Measurements from ENCODE around the gene CNOT10. TPM values are rescaled to one million over a fixed set of nuclear protein-coding genes. Genes with fewer than 3 reads are reported as not detected.

The CNOT10 gene
- polyA plus RNA-seq, 1 donor (not counting 4 experiments of a cell fraction or from before 2014, with no cell fraction given) = 24.2 TPM

DNA sequence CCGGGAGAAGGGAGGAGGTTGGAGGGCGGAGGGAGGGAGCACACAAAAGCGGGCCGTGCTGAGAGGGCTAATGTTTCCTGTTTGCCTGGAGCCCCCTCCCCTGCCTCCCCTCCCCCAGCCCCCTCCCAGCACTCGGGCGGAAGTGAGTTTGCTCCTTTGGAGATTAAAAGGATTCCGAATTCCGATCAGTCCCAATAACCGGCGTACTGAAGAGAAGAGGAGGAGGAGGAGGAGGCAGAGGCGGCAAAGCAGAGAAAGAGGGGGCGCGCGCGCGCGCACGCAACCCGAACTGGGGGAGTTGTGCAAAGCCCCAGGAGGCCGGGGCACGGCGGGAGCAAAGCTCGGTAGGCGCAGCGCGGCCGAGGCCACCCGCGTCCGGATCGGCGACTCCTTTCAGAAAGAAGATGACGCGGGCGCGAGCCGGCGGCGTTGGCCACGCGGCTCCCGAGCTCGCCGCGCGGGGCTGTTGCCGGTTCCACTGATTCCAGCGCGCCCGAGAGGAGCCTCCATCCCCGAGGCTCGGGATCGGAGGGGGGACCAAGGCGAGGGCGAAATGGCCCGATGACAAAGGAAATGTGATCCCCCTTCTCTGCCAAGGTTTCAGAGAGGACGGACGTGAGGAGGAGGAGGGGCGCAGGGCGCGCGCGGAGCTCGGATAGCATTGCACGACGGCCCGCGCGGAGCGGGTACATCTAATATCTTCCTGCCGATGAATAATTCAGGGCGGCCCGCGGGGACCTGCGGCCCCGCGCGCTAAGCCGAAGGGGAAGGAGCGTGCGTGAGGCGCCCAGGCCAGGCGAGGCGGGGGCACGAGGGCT is 131.7 kb downstream of the CNOT10 start:
- Histone ChIP-seq H2AFZ (ENCODE audit: control insufficient read depth, low read length) (no peak overlapping the region), H4K20me1 (ENCODE audit: control insufficient read depth, extremely low read depth, insufficient read depth, low read length) (no peaks in the 10 kb centered on the region), H3K9ac (ENCODE audit: control insufficient read depth, extremely low read depth, insufficient read depth, low read length) (no peak overlapping the region), H3K4me2 (ENCODE audit: control insufficient read depth, extremely low read depth, insufficient read depth, low read depth, low read length) (peak overlapping the region; percentile 56), H3K4me3 (ENCODE audit: control insufficient read depth in 2 of 3, extremely low read depth in 1 of 3, insufficient read depth in 2 of 3, low read depth in 1 of 3, low read length in 3 of 3) (peak overlapping the region in 2 of 3 experiments; percentile 12 to 35), H3K36me3 (ENCODE audit: control insufficient read depth in 2 of 2, extremely low read depth in 1 of 2, insufficient read depth in 2 of 2, low read length in 2 of 2) (no peaks in the 10 kb centered on the region), H3K9me3 (ENCODE audit: control insufficient read depth, low read depth, low read length) (peaks cover 5% of the 10 kb centered on the region), H3K27me3 (ENCODE audit: control insufficient read depth, extremely low read depth, insufficient read depth, low read length) (peaks cover 67% of the 10 kb centered on the region), H3K9me1 (ENCODE audit: control insufficient read depth, extremely low read depth, insufficient read depth, low read length) (no peaks in the 10 kb centered on the region), H3K4me1 (ENCODE audit: control insufficient read depth, extremely low read depth, insufficient read depth, low read length) (peaks cover 2% of the 10 kb centered on the region), H3K27ac (ENCODE audit: control insufficient read depth, insufficient read depth, low read length) (no peak overlapping the region), H3K79me2 (ENCODE audit: control insufficient read depth, insufficient read depth, low read length) (no peaks in the 10 kb centered on the region)
- FAIRE-seq (no peak), DNase-seq (ENCODE audit: low read depth, low spot score) (no peak)
- dilution Hi-C loops (cut with MboI; ENCODE audit: extremely low pct_ligation_motif_present, low sequenced_read_pairs) = no loop called here
- TF ChIP-seq, protein P1, sequence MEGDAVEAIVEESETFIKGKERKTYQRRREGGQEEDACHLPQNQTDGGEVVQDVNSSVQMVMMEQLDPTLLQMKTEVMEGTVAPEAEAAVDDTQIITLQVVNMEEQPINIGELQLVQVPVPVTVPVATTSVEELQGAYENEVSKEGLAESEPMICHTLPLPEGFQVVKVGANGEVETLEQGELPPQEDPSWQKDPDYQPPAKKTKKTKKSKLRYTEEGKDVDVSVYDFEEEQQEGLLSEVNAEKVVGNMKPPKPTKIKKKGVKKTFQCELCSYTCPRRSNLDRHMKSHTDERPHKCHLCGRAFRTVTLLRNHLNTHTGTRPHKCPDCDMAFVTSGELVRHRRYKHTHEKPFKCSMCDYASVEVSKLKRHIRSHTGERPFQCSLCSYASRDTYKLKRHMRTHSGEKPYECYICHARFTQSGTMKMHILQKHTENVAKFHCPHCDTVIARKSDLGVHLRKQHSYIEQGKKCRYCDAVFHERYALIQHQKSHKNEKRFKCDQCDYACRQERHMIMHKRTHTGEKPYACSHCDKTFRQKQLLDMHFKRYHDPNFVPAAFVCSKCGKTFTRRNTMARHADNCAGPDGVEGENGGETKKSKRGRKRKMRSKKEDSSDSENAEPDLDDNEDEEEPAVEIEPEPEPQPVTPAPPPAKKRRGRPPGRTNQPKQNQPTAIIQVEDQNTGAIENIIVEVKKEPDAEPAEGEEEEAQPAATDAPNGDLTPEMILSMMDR (optimal IDR thresholded peaks at IDR 0.05 in 1 of 3, IDR thresholded peaks at IDR 0.05 in 1 of 3, conservative IDR thresholded peaks at IDR 0.05 in 1 of 3; ENCODE audit: extremely low read depth in 1 of 3, insufficient read depth in 2 of 3, low read length in 3 of 3) = no peak
- no peak for TF ChIP-seq EZH2 (IDR thresholded peaks at IDR 0.05; ENCODE audit: low read length)

DNA sequence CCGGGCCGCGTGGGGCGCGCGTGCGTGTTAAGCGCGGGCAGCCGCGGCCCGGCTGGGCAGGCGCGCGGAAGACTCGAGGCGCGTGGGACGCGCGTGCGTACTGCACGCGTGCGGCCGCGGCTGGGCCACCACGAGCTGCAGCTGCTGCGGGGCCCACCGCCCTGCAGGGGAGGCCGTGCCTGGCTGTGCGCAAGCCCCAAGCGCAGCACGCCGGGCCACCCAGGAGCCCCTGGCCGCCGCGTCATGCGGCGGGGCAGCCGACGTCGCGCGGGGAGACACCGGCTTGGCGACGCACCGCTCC is 132.2 kb downstream of the CNOT10 start:
- no peak for DNase-seq (ENCODE audit: low read depth, low spot score)
- Histone ChIP-seq H2AFZ (ENCODE audit: control insufficient read depth, low read length) (no peak overlapping the region), H3K4me1 (ENCODE audit: control insufficient read depth, extremely low read depth, insufficient read depth, low read length) (peaks cover 2% of the 10 kb centered on the region), H3K9me1 (ENCODE audit: control insufficient read depth, extremely low read depth, insufficient read depth, low read length) (no peaks in the 10 kb centered on the region), H3K4me3 (ENCODE audit: control insufficient read depth in 2 of 3, extremely low read depth in 1 of 3, insufficient read depth in 2 of 3, low read depth in 1 of 3, low read length in 3 of 3) (no peak overlapping the region), H3K27ac (ENCODE audit: control insufficient read depth, insufficient read depth, low read length) (no peak overlapping the region), H3K27me3 (ENCODE audit: control insufficient read depth, extremely low read depth, insufficient read depth, low read length) (peaks cover 73% of the 10 kb centered on the region), H4K20me1 (ENCODE audit: control insufficient read depth, extremely low read depth, insufficient read depth, low read length) (no peaks in the 10 kb centered on the region), H3K4me2 (ENCODE audit: control insufficient read depth, extremely low read depth, insufficient read depth, low read depth, low read length) (peak overlapping the region; percentile 56), H3K79me2 (ENCODE audit: control insufficient read depth, insufficient read depth, low read length) (no peaks in the 10 kb centered on the region), H3K9me3 (ENCODE audit: control insufficient read depth, low read depth, low read length) (peaks cover 5% of the 10 kb centered on the region), H3K36me3 (ENCODE audit: control insufficient read depth in 2 of 2, extremely low read depth in 1 of 2, insufficient read depth in 2 of 2, low read length in 2 of 2) (no peaks in the 10 kb centered on the region), H3K9ac (ENCODE audit: control insufficient read depth, extremely low read depth, insufficient read depth, low read length) (no peak overlapping the region)
- TF ChIP-seq, protein P1 (optimal IDR thresholded peaks at IDR 0.05 in 1 of 3, IDR thresholded peaks at IDR 0.05 in 1 of 3, conservative IDR thresholded peaks at IDR 0.05 in 1 of 3; ENCODE audit: extremely low read depth in 1 of 3, insufficient read depth in 2 of 3, low read length in 3 of 3) = no peak
- TF ChIP-seq EZH2 (IDR thresholded peaks at IDR 0.05; ENCODE audit: low read length) = no peak
- dilution Hi-C loops (cut with MboI; ENCODE audit: extremely low pct_ligation_motif_present, low sequenced_read_pairs) = no loop called here
- no peak for FAIRE-seq

Measured in keratinocyte (primary cell).